ENCODE data around the gene ZC3H4. TPM values are rescaled to one million over a fixed set of nuclear protein-coding genes. Genes with fewer than 3 reads are reported as not detected.

The ZC3H4 gene
- total RNA-seq, 1 experiment from 2014 or later, result 45.1 TPM

DNA sequence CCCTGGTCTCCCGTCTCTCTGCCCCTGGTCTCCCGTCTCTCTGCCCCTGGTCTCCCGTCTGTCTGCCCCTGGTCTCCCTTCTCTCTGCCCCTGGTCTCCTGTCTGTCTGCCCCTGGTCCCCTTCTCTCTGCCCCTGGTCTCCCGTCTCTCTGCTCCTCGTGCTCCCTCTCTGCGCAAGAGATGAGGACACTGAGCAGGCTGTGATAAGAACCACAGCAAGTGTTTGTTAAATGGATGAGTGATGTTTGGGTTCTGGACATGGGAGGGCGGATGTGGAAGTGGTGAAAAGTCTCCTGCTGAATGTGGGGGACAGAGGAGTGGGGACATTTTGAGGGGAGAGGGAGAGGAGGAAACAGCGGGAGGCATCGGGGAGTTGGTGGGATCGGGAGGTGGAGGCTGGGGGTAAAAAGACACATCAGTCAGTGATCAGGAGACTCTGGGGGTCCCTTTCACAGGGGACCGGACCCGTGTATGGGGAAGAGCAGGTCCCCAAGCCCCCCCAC is 85.9 kb downstream of the ZC3H4 start (continued):
- TF ChIP-seq, protein P1, sequence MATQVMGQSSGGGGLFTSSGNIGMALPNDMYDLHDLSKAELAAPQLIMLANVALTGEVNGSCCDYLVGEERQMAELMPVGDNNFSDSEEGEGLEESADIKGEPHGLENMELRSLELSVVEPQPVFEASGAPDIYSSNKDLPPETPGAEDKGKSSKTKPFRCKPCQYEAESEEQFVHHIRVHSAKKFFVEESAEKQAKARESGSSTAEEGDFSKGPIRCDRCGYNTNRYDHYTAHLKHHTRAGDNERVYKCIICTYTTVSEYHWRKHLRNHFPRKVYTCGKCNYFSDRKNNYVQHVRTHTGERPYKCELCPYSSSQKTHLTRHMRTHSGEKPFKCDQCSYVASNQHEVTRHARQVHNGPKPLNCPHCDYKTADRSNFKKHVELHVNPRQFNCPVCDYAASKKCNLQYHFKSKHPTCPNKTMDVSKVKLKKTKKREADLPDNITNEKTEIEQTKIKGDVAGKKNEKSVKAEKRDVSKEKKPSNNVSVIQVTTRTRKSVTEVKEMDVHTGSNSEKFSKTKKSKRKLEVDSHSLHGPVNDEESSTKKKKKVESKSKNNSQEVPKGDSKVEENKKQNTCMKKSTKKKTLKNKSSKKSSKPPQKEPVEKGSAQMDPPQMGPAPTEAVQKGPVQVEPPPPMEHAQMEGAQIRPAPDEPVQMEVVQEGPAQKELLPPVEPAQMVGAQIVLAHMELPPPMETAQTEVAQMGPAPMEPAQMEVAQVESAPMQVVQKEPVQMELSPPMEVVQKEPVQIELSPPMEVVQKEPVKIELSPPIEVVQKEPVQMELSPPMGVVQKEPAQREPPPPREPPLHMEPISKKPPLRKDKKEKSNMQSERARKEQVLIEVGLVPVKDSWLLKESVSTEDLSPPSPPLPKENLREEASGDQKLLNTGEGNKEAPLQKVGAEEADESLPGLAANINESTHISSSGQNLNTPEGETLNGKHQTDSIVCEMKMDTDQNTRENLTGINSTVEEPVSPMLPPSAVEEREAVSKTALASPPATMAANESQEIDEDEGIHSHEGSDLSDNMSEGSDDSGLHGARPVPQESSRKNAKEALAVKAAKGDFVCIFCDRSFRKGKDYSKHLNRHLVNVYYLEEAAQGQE (IDR thresholded peaks at IDR 0.05; ENCODE audit: low read depth), result no peak
- TF ChIP-seq POLR2AphosphoS5 (IDR thresholded peaks at IDR 0.05; ENCODE audit: low read depth, low read length) (no peak), RAD21 (IDR thresholded peaks at IDR 0.05; ENCODE audit: low read depth) (no peak), EGR1 (IDR thresholded peaks at IDR 0.05; ENCODE audit: low read depth) (no peak), ELF1 (IDR thresholded peaks at IDR 0.05; ENCODE audit: borderline replicate concordance, low read depth) (no peak), POLR2A (IDR thresholded peaks at IDR 0.05; ENCODE audit: borderline replicate concordance, extremely low read depth, insufficient read depth, insufficient read length) (no peak)

DNA sequence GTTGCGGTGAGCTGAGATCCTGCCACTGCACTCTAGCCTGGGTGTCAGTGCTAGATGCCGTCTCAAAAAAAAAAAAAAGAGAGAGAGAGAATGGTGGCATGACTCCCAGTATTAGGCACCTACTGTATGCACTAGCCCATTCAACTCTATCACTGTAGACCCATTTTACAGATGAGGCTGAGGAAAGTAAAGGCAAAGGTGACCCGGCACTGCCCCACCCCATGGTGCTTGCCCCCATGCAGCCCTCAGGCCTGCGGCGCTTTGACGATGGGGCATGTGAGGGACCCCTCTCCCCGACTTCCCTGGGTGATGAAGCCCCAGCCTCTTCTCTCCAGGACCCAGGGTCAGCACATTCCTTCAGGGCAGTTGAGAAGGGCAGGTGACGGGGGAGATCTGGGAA is 86.7 kb downstream of the ZC3H4 start:
- Histone ChIP-seq H3K36me3 (ENCODE audit: control insufficient read depth in 1 of 2, insufficient read depth in 2 of 2, low read length in 2 of 2) (no peaks in the 10 kb centered on the region), H3K4me1 (ENCODE audit: control insufficient read depth in 1 of 2, insufficient read depth in 2 of 2, low read length in 2 of 2) (peaks cover 2% of the 10 kb centered on the region in 2 experiments; a peak in 3 of 4 replicates), H3K9ac (ENCODE audit: low read length) (no peak overlapping the region), H2AFZ (ENCODE audit: low read depth, low read length, poor library complexity, severe bottlenecking) (no peak overlapping the region), H3K4me3 (replicated peaks in 1 of 2; ENCODE audit: low read depth in 1 of 2, low read length in 2 of 2) (no peak overlapping the region), H3K4me2 (ENCODE audit: low read length) (no peak overlapping the region), H3K9me3 (ENCODE audit: control insufficient read depth in 1 of 2, insufficient read depth in 1 of 2, low read depth in 1 of 2, low read length in 2 of 2) (no peaks in the 10 kb centered on the region), H3K79me2 (ENCODE audit: insufficient read depth, low read length) (no peaks in the 10 kb centered on the region), H4K20me1 (ENCODE audit: insufficient read depth) (no peaks in the 10 kb centered on the region), H3K27ac (ENCODE audit: low read depth, low read length) (no peak overlapping the region), H3K27me3 (ENCODE audit: insufficient read depth, low read length) (no peaks in the 10 kb centered on the region), H3K9me2 (ENCODE audit: insufficient read depth) (no peaks in the 10 kb centered on the region)
- TF ChIP-seq CEBPB (IDR thresholded peaks at IDR 0.05; ENCODE audit: low read depth) (no peak), EGR1 (IDR thresholded peaks at IDR 0.05; ENCODE audit: low read depth) (no peak), ZFX (IDR thresholded peaks at IDR 0.05) (no peak), CBX3 (IDR thresholded peaks at IDR 0.05; ENCODE audit: low read depth) (no peak), POLR2A (IDR thresholded peaks at IDR 0.05; ENCODE audit: borderline replicate concordance, extremely low read depth, insufficient read depth, insufficient read length) (no peak), TCF7L2 (IDR thresholded peaks at IDR 0.05; ENCODE audit: borderline replicate concordance, extremely low read depth, insufficient read depth, insufficient read length) (no peak)
- TF ChIP-seq, protein P2, sequence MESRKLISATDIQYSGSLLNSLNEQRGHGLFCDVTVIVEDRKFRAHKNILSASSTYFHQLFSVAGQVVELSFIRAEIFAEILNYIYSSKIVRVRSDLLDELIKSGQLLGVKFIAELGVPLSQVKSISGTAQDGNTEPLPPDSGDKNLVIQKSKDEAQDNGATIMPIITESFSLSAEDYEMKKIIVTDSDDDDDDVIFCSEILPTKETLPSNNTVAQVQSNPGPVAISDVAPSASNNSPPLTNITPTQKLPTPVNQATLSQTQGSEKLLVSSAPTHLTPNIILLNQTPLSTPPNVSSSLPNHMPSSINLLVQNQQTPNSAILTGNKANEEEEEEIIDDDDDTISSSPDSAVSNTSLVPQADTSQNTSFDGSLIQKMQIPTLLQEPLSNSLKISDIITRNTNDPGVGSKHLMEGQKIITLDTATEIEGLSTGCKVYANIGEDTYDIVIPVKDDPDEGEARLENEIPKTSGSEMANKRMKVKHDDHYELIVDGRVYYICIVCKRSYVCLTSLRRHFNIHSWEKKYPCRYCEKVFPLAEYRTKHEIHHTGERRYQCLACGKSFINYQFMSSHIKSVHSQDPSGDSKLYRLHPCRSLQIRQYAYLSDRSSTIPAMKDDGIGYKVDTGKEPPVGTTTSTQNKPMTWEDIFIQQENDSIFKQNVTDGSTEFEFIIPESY (IDR thresholded peaks at IDR 0.05; ENCODE audit: extremely low read depth, insufficient replicate concordance, low read length), result no peak
- DNase-seq (ENCODE audit: low read depth, low spot score) (no peak), ATAC-seq (no peak)
- POLR2A ChIA-PET, result no interaction called here
- no TSS peak for BruUV-seq (replicated peaks)
- CTCF ChIA-PET, result no interaction called here
- RAD21 ChIA-PET (ENCODE audit: low non-redundant PET in 1 of 2, low total read pairs in 2 of 2, uncharacterized antibody in 2 of 2, unreplicated experiment in 2 of 2), result no interaction called here
- intact Hi-C loops (cut with micrococcal nuclease), result no loop called here
